Panc1 (cell line): ENCODE results near the gene SNRNP70.

ENCODE experiments used
- CTCF ChIP-seq: fragments of 450-650 bp; IDR thresholded peaks from 2 replicates; pipeline ENCODE4 v1.5.1; 2017; ENCODE audit warnings: mild to moderate bottlenecking
- POLR2AphosphoS5 ChIP-seq: IDR thresholded peaks from 2 replicates; pipeline ENCODE4 v1.6.1; 2012; ENCODE audit warnings: mild to moderate bottlenecking, low read depth, low read length, moderate library complexity
- REST ChIP-seq, 2 experiments: IDR thresholded peaks; 2 replicates each; pipeline ENCODE4 v1.6.1; 2011 to 2012; ENCODE audit warnings: low read depth in 2 of 2, control low read depth in 1 of 2, low read length in 1 of 2, mild to moderate bottlenecking in 1 of 2, moderate library complexity in 1 of 2; ENCODE audit not compliant: insufficient read depth in 1 of 2
- SIN3A ChIP-seq: IDR thresholded peaks from 2 replicates; pipeline ENCODE4 v1.6.1; 2012; ENCODE audit warnings: low read depth, mild to moderate bottlenecking, low read length, moderate library complexity, borderline replicate concordance; ENCODE audit not compliant: insufficient read depth
- TCF7L2 ChIP-seq: IDR thresholded peaks from 2 replicates; pipeline ENCODE4 v1.6.1; 2011; ENCODE audit warnings: mild to moderate bottlenecking, low read depth, low read length, inconsistent platforms

GRCh38 chr19:49132974-49133609 is 47.8 kb downstream of the SNRNP70 start:
- TF ChIP-seq CTCF (no peak), SIN3A (no peak), POLR2AphosphoS5 (no peak), TCF7L2 (no peak), REST (IDR thresholded peaks at IDR 0.05; ENCODE audit: insufficient read depth in 1 of 2, low read depth in 2 of 2, low read length in 1 of 2) (no peak)
